Mesothelial cell of epicardium (in vitro differentiated cells): ENCODE data around the gene CHMP4B. TPM values are rescaled to one million over a fixed set of nuclear protein-coding genes. Genes with fewer than 3 reads are reported as not detected.

Experiments
- DNase-seq, 2 experiments: peaks; one replicate each; pipeline ENCODE4 v3.0.0; 2021; ENCODE audit warnings: low spot score in 2 of 2; ENCODE audit not compliant: unreplicated experiment in 2 of 2
- H3K27ac Mint-ChIP-seq: 2 replicates; pipeline ENCODE4 v1.8.0; 2021; ENCODE audit warnings: mixed read lengths
- H3K27me3 Mint-ChIP-seq: 2 replicates; pipeline ENCODE4 v1.8.0; 2021; ENCODE audit warnings: low read depth, mixed read lengths
- H3K36me3 Mint-ChIP-seq: 2 replicates; pipeline ENCODE4 v1.8.0; 2021; ENCODE audit warnings: mixed read lengths
- H3K4me1 Mint-ChIP-seq: 2 replicates; pipeline ENCODE4 v1.8.0; 2021; ENCODE audit warnings: mixed read lengths
- H3K4me3 Mint-ChIP-seq: 2 replicates; pipeline ENCODE4 v1.8.0; 2021; ENCODE audit warnings: mild to moderate bottlenecking, moderate library complexity, mixed read lengths
- H3K9me3 Mint-ChIP-seq: 2 replicates; pipeline ENCODE4 v1.8.0; 2021; ENCODE audit warnings: mixed read lengths
- total RNA-seq: library from RNA; stranded (reverse); gene quantifications from 3 replicates; pipeline ENCODE4 v1.2.1, GENCODE V29; 2021
- TF ChIP-seq, protein P1 (sequence below): fragments of 200-600 bp; sonication (generic); IDR thresholded peaks from one replicate; pipeline ENCODE4 v1.5.0; 2021; ENCODE audit warnings: antibody characterized with exemption; ENCODE audit not compliant: unreplicated experiment

CHMP4B gene
- total RNA-seq, 1 donor from 2014 or later = 76.9 TPM

GRCh38 chr20:33893314-33893713 is 82.2 kb downstream of the CHMP4B start:
- TF ChIP-seq, protein P1, sequence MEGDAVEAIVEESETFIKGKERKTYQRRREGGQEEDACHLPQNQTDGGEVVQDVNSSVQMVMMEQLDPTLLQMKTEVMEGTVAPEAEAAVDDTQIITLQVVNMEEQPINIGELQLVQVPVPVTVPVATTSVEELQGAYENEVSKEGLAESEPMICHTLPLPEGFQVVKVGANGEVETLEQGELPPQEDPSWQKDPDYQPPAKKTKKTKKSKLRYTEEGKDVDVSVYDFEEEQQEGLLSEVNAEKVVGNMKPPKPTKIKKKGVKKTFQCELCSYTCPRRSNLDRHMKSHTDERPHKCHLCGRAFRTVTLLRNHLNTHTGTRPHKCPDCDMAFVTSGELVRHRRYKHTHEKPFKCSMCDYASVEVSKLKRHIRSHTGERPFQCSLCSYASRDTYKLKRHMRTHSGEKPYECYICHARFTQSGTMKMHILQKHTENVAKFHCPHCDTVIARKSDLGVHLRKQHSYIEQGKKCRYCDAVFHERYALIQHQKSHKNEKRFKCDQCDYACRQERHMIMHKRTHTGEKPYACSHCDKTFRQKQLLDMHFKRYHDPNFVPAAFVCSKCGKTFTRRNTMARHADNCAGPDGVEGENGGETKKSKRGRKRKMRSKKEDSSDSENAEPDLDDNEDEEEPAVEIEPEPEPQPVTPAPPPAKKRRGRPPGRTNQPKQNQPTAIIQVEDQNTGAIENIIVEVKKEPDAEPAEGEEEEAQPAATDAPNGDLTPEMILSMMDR = no peak
- Mint-ChIP-seq H3K36me3 (no peaks in the 10 kb centered on the region), H3K27ac (no peak overlapping the region), H3K27me3 (peaks cover 4% of the 10 kb centered on the region), H3K4me1 (peaks cover 6% of the 10 kb centered on the region), H3K4me3 (no peak overlapping the region), H3K9me3 (peaks cover 23% of the 10 kb centered on the region)
- no peak for DNase-seq

- H3K4me3 Mint-ChIP-seq = no peak overlapping the region
- TF ChIP-seq, protein P1 = no peak
- peaks cover 6% of the 10 kb centered on the region for H3K4me1 Mint-ChIP-seq
- peaks cover 4% of the 10 kb centered on the region for H3K27me3 Mint-ChIP-seq
- peaks cover 23% of the 10 kb centered on the region for H3K9me3 Mint-ChIP-seq
- no peak for DNase-seq
- H3K27ac Mint-ChIP-seq = no peak overlapping the region
- no peaks in the 10 kb centered on the region for H3K36me3 Mint-ChIP-seq
These were observed 83.7 kb downstream of the CHMP4B start for GRCh38 chr20:33894798-33895197.

DNA sequence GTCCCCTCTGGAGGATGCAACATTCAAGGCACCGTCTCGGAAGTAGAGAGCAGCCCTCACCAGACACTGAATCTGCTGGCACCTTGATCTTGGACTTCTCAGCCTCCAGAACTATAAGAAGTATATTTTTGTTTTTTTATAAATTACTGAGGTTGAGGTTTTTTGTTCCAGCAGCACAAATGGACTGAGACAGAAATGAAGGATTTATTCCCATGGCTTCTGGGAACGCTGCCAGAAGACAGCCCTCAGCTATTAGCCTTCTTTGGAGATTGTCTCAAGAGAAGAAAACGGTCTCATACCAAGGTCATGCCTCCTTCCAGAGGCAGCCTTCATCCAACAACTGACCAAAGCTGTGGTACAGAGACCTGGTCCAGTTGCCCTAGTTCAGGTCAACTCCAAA is 85.4 kb downstream of the CHMP4B start:
- Mint-ChIP-seq H3K27ac (no peak overlapping the region), H3K4me3 (no peak overlapping the region), H3K9me3 (peaks cover 14% of the 10 kb centered on the region), H3K27me3 (no peaks in the 10 kb centered on the region), H3K36me3 (no peaks in the 10 kb centered on the region), H3K4me1 (peaks cover 10% of the 10 kb centered on the region)
- TF ChIP-seq, protein P1 = no peak
- DNase-seq = peak in 1 of 2 experiments; percentile 54

GRCh38 chr20:33897313-33897912 is 86.3 kb downstream of the CHMP4B start:
- Mint-ChIP-seq H3K4me1 (peaks cover 10% of the 10 kb centered on the region), H3K4me3 (no peak overlapping the region), H3K27ac (no peak overlapping the region), H3K36me3 (no peaks in the 10 kb centered on the region), H3K27me3 (no peaks in the 10 kb centered on the region), H3K9me3 (peaks cover 9% of the 10 kb centered on the region)
- DNase-seq = no peak
- TF ChIP-seq, protein P1 = peak; percentile 42

DNA sequence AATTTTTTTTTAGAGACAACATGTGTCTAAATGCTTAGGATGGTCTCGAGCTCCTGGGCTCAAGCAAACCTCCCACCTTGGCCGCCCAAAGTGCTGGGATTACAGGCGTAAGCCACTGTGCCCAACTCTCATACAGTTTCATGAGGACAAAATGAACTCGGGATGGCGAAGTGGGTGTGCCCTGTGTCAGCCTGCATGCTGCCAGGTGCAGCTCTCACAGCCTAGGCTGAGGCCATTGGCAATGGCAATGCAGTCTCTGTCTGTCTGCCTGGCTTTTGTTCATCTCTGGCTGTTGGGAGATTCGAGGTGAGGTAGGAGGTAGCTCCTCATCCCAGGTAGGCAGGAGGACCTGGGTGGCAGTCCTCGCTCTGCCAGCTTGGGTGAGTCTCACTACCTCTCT is 88.0 kb downstream of the CHMP4B start:
- Mint-ChIP-seq H3K9me3 (peaks cover 9% of the 10 kb centered on the region), H3K27me3 (no peaks in the 10 kb centered on the region), H3K36me3 (no peaks in the 10 kb centered on the region), H3K4me1 (peaks cover 10% of the 10 kb centered on the region), H3K27ac (no peak overlapping the region), H3K4me3 (no peak overlapping the region)
- TF ChIP-seq, protein P1 = no peak
- no peak for DNase-seq
